Upper lobe of left lung (tissue), 4 donors: ENCODE data around the gene LAMA5.

Experiments used
- EP300 ChIP-seq, 4 donors: sonication (generic); formaldehyde crosslinking; IDR thresholded peaks; one replicate each; pipeline ENCODE4 v1.5.1; 2017; ENCODE audit warnings: antibody characterized with exemption in 4 of 4, control low read depth in 2 of 4
- POLR2A ChIP-seq, 4 donors: fragments of 450-650 bp; IDR thresholded peaks; one replicate each; pipeline ENCODE4 v1.5.1; 2016 to 2017; ENCODE audit warnings: antibody characterized with exemption in 4 of 4, mild to moderate bottlenecking in 2 of 4
- POLR2AphosphoS5 ChIP-seq, 2 donors: sonication (generic); formaldehyde crosslinking; IDR thresholded peaks; one replicate each; pipeline ENCODE4 v1.5.1; 2017; ENCODE audit warnings: antibody characterized with exemption in 2 of 2
- TF ChIP-seq, protein P1 (sequence below), 6 experiments: fragments of 450-650 bp in 4 of 6; fragments of 200-600 bp in 2 of 6; sonication (generic) in 2 of 6; IDR thresholded peaks; one replicate each; pipeline ENCODE4 v1.5.1; 2016 to 2019; ENCODE audit warnings: antibody characterized with exemption in 6 of 6

DNA sequence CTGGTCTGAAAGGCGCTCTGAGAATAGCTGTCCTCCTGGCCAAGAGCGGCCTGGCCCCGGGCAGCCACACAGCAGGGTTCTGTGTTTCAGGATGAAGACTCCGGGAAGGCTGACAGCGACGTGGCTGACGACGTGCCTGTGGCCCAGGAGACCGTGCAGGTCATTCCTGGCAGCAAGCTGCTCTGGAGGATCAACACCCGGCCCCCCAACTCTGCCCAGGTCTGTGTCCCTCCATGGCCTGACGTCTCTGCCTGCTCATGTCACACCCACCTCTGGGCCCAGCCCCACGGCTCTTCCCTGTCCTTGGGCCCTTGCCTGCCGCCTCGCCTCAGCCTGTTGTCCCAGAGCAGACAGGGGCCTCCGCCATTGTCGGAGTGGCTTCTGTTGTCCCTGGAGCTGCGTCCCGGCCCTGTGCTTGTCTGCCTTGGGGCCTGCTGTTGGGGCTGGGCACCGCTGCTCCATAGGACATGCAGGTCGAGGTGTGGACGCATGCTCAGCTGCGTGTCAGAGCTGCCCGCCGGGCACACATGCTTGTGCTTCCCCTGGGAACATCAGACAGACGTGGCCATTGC lies 80.5 kb downstream of the LAMA5 start:
- TF ChIP-seq, protein P1, sequence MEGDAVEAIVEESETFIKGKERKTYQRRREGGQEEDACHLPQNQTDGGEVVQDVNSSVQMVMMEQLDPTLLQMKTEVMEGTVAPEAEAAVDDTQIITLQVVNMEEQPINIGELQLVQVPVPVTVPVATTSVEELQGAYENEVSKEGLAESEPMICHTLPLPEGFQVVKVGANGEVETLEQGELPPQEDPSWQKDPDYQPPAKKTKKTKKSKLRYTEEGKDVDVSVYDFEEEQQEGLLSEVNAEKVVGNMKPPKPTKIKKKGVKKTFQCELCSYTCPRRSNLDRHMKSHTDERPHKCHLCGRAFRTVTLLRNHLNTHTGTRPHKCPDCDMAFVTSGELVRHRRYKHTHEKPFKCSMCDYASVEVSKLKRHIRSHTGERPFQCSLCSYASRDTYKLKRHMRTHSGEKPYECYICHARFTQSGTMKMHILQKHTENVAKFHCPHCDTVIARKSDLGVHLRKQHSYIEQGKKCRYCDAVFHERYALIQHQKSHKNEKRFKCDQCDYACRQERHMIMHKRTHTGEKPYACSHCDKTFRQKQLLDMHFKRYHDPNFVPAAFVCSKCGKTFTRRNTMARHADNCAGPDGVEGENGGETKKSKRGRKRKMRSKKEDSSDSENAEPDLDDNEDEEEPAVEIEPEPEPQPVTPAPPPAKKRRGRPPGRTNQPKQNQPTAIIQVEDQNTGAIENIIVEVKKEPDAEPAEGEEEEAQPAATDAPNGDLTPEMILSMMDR (IDR thresholded peaks at IDR 0.05): no peak
- TF ChIP-seq POLR2A (IDR thresholded peaks at IDR 0.05) (no peak), POLR2AphosphoS5 (IDR thresholded peaks at IDR 0.05) (no peak), EP300 (IDR thresholded peaks at IDR 0.05) (no peak)
